Activated CD4-positive, alpha-beta T cell treated with anti-CD3 and anti-CD28 coated beads, Interleukin-2, Interleukin-4, amounts not matched to agents 100 ng/mL and 50 ng/mL, durations not matched to agents 16 hours and 8 hours (primary cell): Measurements from ENCODE around the gene GPR160.

Experiments
- DNase-seq: peaks from one replicate; pipeline ENCODE4 v3.0.0-alpha.2; 2020; ENCODE audit warnings: low spot score

GPR160 gene

GRCh38 chr3:170027233-170028102 is 10.3 kb upstream of the GPR160 start:
- DNase-seq = peak; percentile 32

- DNase-seq = no peak
These were observed 4.3 kb upstream of the GPR160 start for GRCh38 chr3:170033489-170033888.

- DNase-seq = no peak
These were observed 777 bp downstream of the GPR160 start for GRCh38 chr3:170038434-170039110.

- no peak for DNase-seq
These were observed 2.6 kb downstream of the GPR160 start for GRCh38 chr3:170040418-170040817.

GRCh38 chr3:170043506-170043905 is 5.7 kb downstream of the GPR160 start:
- DNase-seq = no peak

GRCh38 chr3:170044271-170044670 is 6.5 kb downstream of the GPR160 start:
- DNase-seq = no peak

- DNase-seq = no peak
These were observed 7.0 kb downstream of the GPR160 start for GRCh38 chr3:170044795-170045244.

- DNase-seq = no peak
These were observed 8.7 kb downstream of the GPR160 start for GRCh38 chr3:170046269-170047132.

- no peak for DNase-seq
These were observed 9.3 kb downstream of the GPR160 start for GRCh38 chr3:170047133-170047404.

- DNase-seq = no peak
These were observed 11.6 kb downstream of the GPR160 start for GRCh38 chr3:170049146-170050000.

GRCh38 chr3:170050753-170051152 is 13.0 kb downstream of the GPR160 start:
- DNase-seq = no peak

- no peak for DNase-seq
These were observed 14.6 kb downstream of the GPR160 start for GRCh38 chr3:170052398-170052797.

GRCh38 chr3:170054204-170054603 is 16.4 kb downstream of the GPR160 start:
- peak; percentile 28 for DNase-seq

GRCh38 chr3:170055209-170055608 is 17.4 kb downstream of the GPR160 start:
- peak; percentile 83 for DNase-seq

- DNase-seq = peak; percentile 79
These were observed 19.1 kb downstream of the GPR160 start for GRCh38 chr3:170056710-170057454.

GRCh38 chr3:170057550-170057949 is 19.8 kb downstream of the GPR160 start:
- DNase-seq = no peak

GRCh38 chr3:170058127-170058526 is 20.3 kb downstream of the GPR160 start:
- DNase-seq = peak; percentile 54

GRCh38 chr3:170059447-170059846 is 21.7 kb downstream of the GPR160 start:
- DNase-seq = no peak

GRCh38 chr3:170062068-170062467 is 24.3 kb downstream of the GPR160 start:
- DNase-seq = no peak

GRCh38 chr3:170062769-170063168 is 25.0 kb downstream of the GPR160 start:
- DNase-seq = no peak

GRCh38 chr3:170063691-170064090 is 25.9 kb downstream of the GPR160 start:
- no peak for DNase-seq
